HG03060 (cell line): ENCODE results near the gene CHST1.

Experiments used
- ATAC-seq: cut with Tn5 transposase; IDR thresholded peaks from one replicate; pipeline ENCODE4 v1.9.1; 2021; ENCODE audit warnings: low read depth, moderate number of reproducible peaks; ENCODE audit not compliant: unreplicated experiment

Gene CHST1

GRCh38 chr11:45661439-45662055 lies 3.9 kb downstream of the CHST1 start:
- ATAC-seq = no peak

DNA sequence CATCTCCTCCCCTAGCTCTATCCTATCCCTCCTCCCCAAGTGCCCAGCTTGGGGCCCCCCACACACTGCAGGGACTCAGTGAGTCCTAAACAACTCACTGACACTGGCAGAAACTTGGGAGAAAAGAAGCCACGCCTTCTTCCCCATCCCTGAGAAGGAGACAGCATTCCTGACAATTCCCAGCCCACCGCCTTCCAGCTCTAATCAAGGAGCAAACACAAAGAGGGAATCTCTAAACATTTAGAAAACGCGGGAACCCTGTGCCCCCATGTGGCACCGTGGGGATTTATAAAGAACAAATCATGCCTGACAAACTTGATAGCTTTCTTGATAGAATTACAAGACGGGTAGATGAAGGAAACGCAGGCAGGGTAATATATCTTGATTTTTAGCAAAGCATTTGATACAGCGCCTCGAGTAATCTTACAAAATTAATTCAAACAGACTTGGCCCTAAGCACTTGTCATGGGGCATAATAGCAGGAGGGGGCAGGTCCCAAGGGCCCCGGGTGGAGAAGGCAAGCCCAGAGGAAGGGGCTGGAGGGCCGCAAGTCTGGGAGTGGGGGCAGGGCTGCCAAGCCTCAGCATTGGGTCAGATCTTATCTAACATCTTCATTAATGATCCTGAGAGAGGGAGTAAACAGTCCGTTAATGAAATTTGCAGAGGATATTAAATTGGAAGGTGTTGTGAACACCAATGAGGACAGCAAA lies 4.5 kb downstream of the CHST1 start:
- no peak for ATAC-seq

GRCh38 chr11:45659818-45660160 lies 5.6 kb downstream of the CHST1 start:
- no peak for ATAC-seq

GRCh38 chr11:45659031-45659817 lies 6.2 kb downstream of the CHST1 start:
- ATAC-seq = no peak

DNA sequence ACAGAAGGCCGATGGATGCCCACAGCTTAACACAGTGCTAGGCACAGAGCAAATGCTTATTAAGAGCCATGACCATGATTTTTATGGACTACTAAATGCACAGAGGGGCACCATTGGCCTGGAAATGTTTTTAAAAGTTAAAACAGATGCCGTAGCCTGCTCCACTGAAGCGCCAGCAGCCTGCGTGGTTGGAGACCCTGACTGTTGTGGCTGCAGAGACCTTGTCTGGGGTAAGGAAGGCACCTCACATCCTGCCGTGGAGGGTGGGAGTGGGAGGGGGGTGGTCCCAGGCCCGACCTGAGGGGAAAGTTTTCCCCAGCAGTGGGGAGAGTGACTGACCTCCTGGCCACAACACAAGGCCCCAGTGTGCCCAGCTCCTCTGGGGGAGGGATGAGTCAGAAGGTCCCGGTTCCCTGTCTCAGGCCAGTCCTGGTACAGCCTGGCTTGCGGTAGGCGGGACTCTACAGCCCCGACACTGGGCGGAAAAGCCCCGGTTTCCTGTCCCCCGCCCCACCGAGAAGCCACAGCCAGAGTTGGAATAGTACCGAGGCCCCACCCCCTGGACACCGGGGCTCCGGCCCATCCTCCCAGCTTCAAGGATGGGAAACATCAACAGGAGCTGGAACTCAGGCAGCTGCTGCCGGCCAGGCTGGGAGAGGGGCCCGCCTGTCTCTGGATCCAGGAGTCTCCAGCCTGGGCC lies 7.0 kb downstream of the CHST1 start:
- ATAC-seq = no peak

- no peak for ATAC-seq
Observed at GRCh38 chr11:45657496-45658260, 7.7 kb downstream of the CHST1 start.

- ATAC-seq = no peak
Observed at GRCh38 chr11:45655831-45656230, 9.6 kb downstream of the CHST1 start.

- no peak for ATAC-seq
Observed at GRCh38 chr11:45655347-45655756, 10.1 kb downstream of the CHST1 start.

DNA sequence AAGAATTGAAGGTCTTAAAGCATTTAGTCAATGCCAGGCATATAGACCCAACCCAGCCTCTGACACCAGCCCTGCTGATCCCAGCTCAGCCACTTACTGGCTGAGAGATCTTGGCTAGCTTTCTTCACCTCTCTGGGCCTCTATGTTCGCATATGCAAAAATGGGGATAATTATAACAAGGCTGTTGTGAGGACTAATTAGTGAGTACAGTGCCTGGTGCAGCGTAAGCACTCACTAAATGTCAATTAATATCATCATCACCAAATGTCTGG lies 10.5 kb downstream of the CHST1 start:
- no peak for ATAC-seq

GRCh38 chr11:45654231-45655011 lies 11.0 kb downstream of the CHST1 start:
- ATAC-seq = no peak

DNA sequence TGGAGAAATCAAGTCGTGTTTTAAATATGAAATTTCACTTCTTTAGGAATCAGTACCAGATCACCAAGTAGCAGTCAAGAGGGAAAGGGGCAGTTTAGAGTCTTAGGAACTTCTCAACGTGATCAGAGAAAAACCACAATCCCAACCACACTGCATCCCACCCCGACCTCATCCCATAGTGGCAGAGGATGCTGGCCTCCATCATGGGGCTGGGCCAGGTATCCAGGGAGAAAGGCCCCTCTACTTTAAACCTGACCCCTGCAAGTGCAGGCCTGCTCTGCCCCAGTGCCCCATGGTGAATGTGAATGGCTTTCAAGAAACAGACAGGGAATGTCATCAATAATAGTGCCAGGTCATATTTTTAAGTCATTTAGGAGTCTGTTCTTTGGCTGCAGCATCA lies 12.1 kb downstream of the CHST1 start:
- ATAC-seq = no peak

DNA sequence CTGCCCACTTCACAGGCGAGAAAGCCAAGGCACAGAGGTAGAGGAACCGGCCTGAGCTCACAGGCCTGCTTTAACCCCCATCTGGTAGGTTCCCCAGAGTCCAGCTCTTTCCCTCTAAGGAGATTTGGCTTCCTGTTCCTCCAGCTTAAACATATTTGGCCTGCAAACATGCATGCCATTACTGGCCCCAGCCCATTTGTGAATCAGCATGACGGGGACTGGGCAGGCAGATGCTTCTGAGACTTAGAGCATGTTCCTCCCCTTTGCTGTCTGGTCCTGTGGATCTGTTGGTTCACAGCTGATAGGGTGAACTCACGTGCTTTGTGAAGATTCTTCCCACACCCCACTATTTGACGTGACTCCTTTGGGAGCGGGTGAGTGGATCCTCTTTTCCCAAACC lies 12.6 kb downstream of the CHST1 start:
- ATAC-seq = no peak

- no peak for ATAC-seq
Observed at GRCh38 chr11:45651841-45652749, 13.3 kb downstream of the CHST1 start.

GRCh38 chr11:45651156-45651555 lies 14.3 kb downstream of the CHST1 start:
- ATAC-seq = no peak

GRCh38 chr11:45650166-45651095 lies 15.0 kb downstream of the CHST1 start:
- ATAC-seq = no peak

DNA sequence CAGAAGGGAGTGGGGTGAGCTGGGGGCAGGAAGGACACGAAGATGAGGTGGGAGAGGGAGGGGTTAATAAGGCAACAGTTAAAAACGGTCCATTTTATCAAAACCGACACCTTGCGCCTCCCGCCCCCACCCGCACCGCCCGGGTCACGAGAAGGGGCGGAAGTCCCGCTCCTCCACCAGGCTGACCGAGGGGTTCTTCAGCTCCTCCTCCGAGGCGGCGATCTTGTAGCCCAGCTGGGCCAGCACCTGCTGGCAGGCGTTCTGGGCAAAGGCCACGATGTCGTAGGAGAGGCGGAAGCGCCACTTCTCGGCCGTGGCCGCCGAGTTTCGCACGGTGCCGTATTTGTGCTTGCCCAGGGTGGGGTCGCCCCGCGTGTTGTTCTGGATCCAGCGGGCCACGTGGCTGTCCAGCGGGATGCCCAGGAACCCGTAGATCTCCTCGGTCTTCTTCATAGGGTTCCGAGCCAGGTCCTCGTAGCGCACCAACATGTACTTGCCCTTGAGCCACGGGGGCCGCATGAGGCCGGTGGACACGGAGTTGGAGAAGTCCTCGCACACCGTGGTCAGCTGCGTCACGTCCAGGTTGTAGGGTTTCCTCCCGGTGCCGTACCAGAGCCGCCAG lies 15.8 kb downstream of the CHST1 start:
- no peak for ATAC-seq

- ATAC-seq = no peak
Observed at GRCh38 chr11:45648931-45649330, 16.5 kb downstream of the CHST1 start.
